WTC11 (cell line): ENCODE data around the gene VMA21. TPM values are rescaled to one million over a fixed set of nuclear protein-coding genes. Genes with fewer than 3 reads are reported as not detected.
A peak's percentile ranks its signal among the peaks of the same experiment; 100 is the strongest.

ENCODE experiments used
- ATAC-seq: fragments of 200-7000 bp; cut with Tn5 transposase; 2 replicates; pipeline ENCODE4 v1.10.0; 2021; ENCODE audit warnings: mild to moderate bottlenecking, moderate library complexity
- CTCF ChIA-PET: fragments of 300-600 bp; sonication (Branson Sonifier 250); formaldehyde crosslinking; loops from one replicate; lab custom pipeline; 2021; ENCODE audit warnings: antibody characterized with exemption; lab: Charles Lee
- POLR2A ChIA-PET: fragments of 350-600 bp; sonication (Branson Sonifier 250); formaldehyde crosslinking; loops from one replicate; lab custom pipeline; 2021; ENCODE audit warnings: antibody characterized with exemption; lab: Charles Lee
- DNase-seq: peaks from one replicate; pipeline ENCODE4 v3.0.0; 2021; ENCODE audit warnings: low spot score
- H3K27ac Mint-ChIP-seq: 2 replicates; pipeline ENCODE4 v1.8.0; 2021; ENCODE audit warnings: mixed read lengths
- H3K27me3 Mint-ChIP-seq: 2 replicates; pipeline ENCODE4 v1.8.0; 2021; ENCODE audit warnings: low read depth, mild to moderate bottlenecking, moderate library complexity, mixed read lengths
- H3K36me3 Mint-ChIP-seq: 2 replicates; pipeline ENCODE4 v1.8.0; 2021; ENCODE audit warnings: mixed read lengths
- H3K4me1 Mint-ChIP-seq: 2 replicates; pipeline ENCODE4 v1.8.0; 2022; ENCODE audit warnings: mixed read lengths
- H3K4me3 Mint-ChIP-seq: 2 replicates; pipeline ENCODE4 v1.8.0; 2021; ENCODE audit warnings: mild to moderate bottlenecking, moderate library complexity, mixed read lengths
- H3K9me3 Mint-ChIP-seq: 2 replicates; pipeline ENCODE4 v1.8.0; 2021; ENCODE audit warnings: mixed read lengths
- CREB1 ChIP-seq: sonication (generic); formaldehyde crosslinking; IDR thresholded peaks from 2 replicates; pipeline ENCODE4 v1.8.0; 2023; ENCODE audit warnings: mild to moderate bottlenecking, missing genetic modification reagents
- E2F1 ChIP-seq: sonication (generic); formaldehyde crosslinking; IDR thresholded peaks from 2 replicates; pipeline ENCODE4 v1.8.0; 2022; ENCODE audit warnings: mild to moderate bottlenecking, missing genetic modification reagents
- ERG ChIP-seq: fragments of 250-450 bp; sonication (Bioruptor Pico); IDR thresholded peaks from 2 replicates; pipeline ENCODE4 v1.8.0; 2021; ENCODE audit warnings: mild to moderate bottlenecking
- FOXJ3 ChIP-seq: sonication (generic); formaldehyde crosslinking; IDR thresholded peaks from 2 replicates; pipeline ENCODE4 v1.9.0; 2021; ENCODE audit warnings: missing genetic modification reagents, mild to moderate bottlenecking, borderline replicate concordance
- GRHL2 ChIP-seq: fragments of 250-450 bp; sonication (Bioruptor Pico); IDR thresholded peaks from 2 replicates; pipeline ENCODE4 v1.8.0; 2022; ENCODE audit warnings: mild to moderate bottlenecking, moderate library complexity; ENCODE audit not compliant: insufficient replicate concordance, severe bottlenecking
- MYBL2 ChIP-seq: sonication (generic); formaldehyde crosslinking; IDR thresholded peaks from 2 replicates; pipeline ENCODE4 v1.8.1; 2023; ENCODE audit warnings: mild to moderate bottlenecking, moderate library complexity, missing genetic modification reagents
- NFYB ChIP-seq: sonication (generic); formaldehyde crosslinking; conservative IDR thresholded peaks from 2 replicates; pipeline ENCODE4 v1.8.0; 2022; ENCODE audit warnings: low read depth, missing genetic modification reagents
- NR2C2 ChIP-seq: sonication (generic); formaldehyde crosslinking; IDR thresholded peaks from 2 replicates; pipeline ENCODE4 v1.8.0; 2022; ENCODE audit warnings: mild to moderate bottlenecking, missing genetic modification reagents
- OVOL2 ChIP-seq: fragments of 250-450 bp; sonication (Bioruptor Pico); IDR thresholded peaks from 2 replicates; pipeline ENCODE4 v1.9.0; 2021; ENCODE audit warnings: mild to moderate bottlenecking, borderline replicate concordance
- RORB ChIP-seq: fragments of 250-450 bp; sonication (Bioruptor Pico); IDR thresholded peaks from 2 replicates; pipeline ENCODE4 v1.9.0; 2021; ENCODE audit warnings: mild to moderate bottlenecking
- ZNF121 ChIP-seq: sonication (generic); formaldehyde crosslinking; IDR thresholded peaks from 2 replicates; pipeline ENCODE4 v1.8.0; 2023; ENCODE audit warnings: missing genetic modification reagents
- ZNF317 ChIP-seq: sonication (generic); formaldehyde crosslinking; IDR thresholded peaks from 2 replicates; pipeline ENCODE4 v1.8.1; 2023; ENCODE audit warnings: low read depth, mild to moderate bottlenecking, moderate library complexity, missing genetic modification reagents, borderline replicate concordance
- total RNA-seq: library from RNA; stranded (reverse); gene quantifications from 3 replicates; pipeline ENCODE4 v1.2.3, GENCODE V29; 2021
- TF ChIP-seq, protein P1 (sequence below): sonication (generic); formaldehyde crosslinking; conservative IDR thresholded peaks from 2 replicates; pipeline ENCODE4 v1.8.1; 2022; ENCODE audit warnings: mild to moderate bottlenecking, missing genetic modification reagents
- TF ChIP-seq, protein P2 (sequence below): fragments of 250-450 bp; sonication (Bioruptor Pico); IDR thresholded peaks from 2 replicates; pipeline ENCODE4 v1.9.0; 2021; ENCODE audit warnings: mild to moderate bottlenecking
- TF ChIP-seq, protein P3 (sequence below): sonication (generic); formaldehyde crosslinking; IDR thresholded peaks from 2 replicates; pipeline ENCODE4 v1.8.1; 2022; ENCODE audit warnings: mild to moderate bottlenecking, missing genetic modification reagents, moderate library complexity, borderline replicate concordance

Gene VMA21
- total RNA-seq, 1 experiment from 2014 or later, result 52.8 TPM

DNA sequence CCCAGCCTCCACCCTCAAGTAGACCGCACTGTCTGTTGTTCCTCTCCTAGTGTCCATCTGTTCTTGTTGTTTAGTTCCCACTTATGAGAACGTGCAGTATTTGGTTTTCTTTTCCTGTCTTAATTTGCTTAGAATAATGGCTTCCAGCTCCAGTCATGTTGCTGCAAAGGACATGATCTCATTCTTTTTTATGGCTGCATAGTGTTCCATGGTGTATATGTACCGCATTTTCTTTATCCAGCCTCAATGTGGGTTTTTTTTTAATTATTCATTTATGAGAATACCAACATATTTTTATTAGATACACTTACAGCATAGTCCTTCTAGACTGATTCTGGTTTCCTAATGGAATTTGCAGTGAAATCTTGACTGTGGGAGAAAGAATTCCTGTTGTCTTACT, 1.3 kb downstream of the VMA21 start:
- Mint-ChIP-seq H3K27me3 (no peaks in the 10 kb centered on the region), H3K4me3 (peak overlapping the region; percentile 85), H3K4me1 (peaks cover 14% of the 10 kb centered on the region), H3K36me3 (no peaks in the 10 kb centered on the region), H3K9me3 (no peaks in the 10 kb centered on the region), H3K27ac (no peak overlapping the region)
- POLR2A ChIA-PET, result no interaction called here
- no peak for DNase-seq
- TF ChIP-seq OVOL2 (CRISPR knock-in tag), result no peak
- TF ChIP-seq ZNF121 (CRISPR knock-in tag), result no peak
- no peak for TF ChIP-seq NFYB (CRISPR knock-in tag)
- no peak for TF ChIP-seq RORB (CRISPR knock-in tag)
- no peak for TF ChIP-seq E2F1 (CRISPR knock-in tag)
- no peak for TF ChIP-seq GRHL2 (CRISPR knock-in tag)
- TF ChIP-seq, protein P1, sequence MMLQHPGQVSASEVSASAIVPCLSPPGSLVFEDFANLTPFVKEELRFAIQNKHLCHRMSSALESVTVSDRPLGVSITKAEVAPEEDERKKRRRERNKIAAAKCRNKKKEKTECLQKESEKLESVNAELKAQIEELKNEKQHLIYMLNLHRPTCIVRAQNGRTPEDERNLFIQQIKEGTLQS (CRISPR knock-in tag), result no peak
- TF ChIP-seq NR2C2, result no peak
- no peak for TF ChIP-seq FOXJ3 (CRISPR knock-in tag)
- no peak for TF ChIP-seq ERG
- TF ChIP-seq MYBL2 (CRISPR knock-in tag), result no peak
- ATAC-seq, result no peak
- CTCF ChIA-PET, result no interaction called here

GRCh38 chrX:151402719-151403390, 5.8 kb downstream of the VMA21 start:
- Mint-ChIP-seq H3K4me3 (no peak overlapping the region), H3K36me3 (0 out of 2 replicates have a peak, but pooled peaks cover 3% of the 10 kb centered on the region), H3K27ac (peak overlapping the region; percentile 78), H3K4me1 (peaks cover 10% of the 10 kb centered on the region), H3K27me3 (no peaks in the 10 kb centered on the region), H3K9me3 (no peaks in the 10 kb centered on the region)
- DNase-seq, result no peak
- ChIA-PET CTCF (interaction anchor here (1.1 kb wide), 1 partner anchor 251 kb away, joined by 4 read pairs; no protein-coding TSS in a partner anchor), POLR2A (interaction anchor here (0.5 kb wide), 1 partner anchor 22 kb away, joined by 4 read pairs; no protein-coding TSS in a partner anchor)
- no peak; the same call in 1 of the 2 replicates for ATAC-seq
- TF ChIP-seq CREB1 (CRISPR knock-in tag) (no peak), E2F1 (CRISPR knock-in tag) (no peak), ZNF317 (CRISPR knock-in tag) (no peak)
- TF ChIP-seq, protein P2, sequence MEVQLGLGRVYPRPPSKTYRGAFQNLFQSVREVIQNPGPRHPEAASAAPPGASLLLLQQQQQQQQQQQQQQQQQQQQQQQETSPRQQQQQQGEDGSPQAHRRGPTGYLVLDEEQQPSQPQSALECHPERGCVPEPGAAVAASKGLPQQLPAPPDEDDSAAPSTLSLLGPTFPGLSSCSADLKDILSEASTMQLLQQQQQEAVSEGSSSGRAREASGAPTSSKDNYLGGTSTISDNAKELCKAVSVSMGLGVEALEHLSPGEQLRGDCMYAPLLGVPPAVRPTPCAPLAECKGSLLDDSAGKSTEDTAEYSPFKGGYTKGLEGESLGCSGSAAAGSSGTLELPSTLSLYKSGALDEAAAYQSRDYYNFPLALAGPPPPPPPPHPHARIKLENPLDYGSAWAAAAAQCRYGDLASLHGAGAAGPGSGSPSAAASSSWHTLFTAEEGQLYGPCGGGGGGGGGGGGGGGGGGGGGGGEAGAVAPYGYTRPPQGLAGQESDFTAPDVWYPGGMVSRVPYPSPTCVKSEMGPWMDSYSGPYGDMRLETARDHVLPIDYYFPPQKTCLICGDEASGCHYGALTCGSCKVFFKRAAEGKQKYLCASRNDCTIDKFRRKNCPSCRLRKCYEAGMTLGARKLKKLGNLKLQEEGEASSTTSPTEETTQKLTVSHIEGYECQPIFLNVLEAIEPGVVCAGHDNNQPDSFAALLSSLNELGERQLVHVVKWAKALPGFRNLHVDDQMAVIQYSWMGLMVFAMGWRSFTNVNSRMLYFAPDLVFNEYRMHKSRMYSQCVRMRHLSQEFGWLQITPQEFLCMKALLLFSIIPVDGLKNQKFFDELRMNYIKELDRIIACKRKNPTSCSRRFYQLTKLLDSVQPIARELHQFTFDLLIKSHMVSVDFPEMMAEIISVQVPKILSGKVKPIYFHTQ (CRISPR knock-in tag), result no peak
- TF ChIP-seq, protein P3, sequence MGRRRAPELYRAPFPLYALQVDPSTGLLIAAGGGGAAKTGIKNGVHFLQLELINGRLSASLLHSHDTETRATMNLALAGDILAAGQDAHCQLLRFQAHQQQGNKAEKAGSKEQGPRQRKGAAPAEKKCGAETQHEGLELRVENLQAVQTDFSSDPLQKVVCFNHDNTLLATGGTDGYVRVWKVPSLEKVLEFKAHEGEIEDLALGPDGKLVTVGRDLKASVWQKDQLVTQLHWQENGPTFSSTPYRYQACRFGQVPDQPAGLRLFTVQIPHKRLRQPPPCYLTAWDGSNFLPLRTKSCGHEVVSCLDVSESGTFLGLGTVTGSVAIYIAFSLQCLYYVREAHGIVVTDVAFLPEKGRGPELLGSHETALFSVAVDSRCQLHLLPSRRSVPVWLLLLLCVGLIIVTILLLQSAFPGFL (CRISPR knock-in tag), result no peak
